ENCODE measurements around the gene KCNE3. TPM values are rescaled to one million over a fixed set of nuclear protein-coding genes. Genes with fewer than 3 reads are reported as not detected.

The KCNE3 gene
- total and polyA plus RNA-seq, 12 donors, result 1.1 to 23.2 (median 7.7) TPM

DNA sequence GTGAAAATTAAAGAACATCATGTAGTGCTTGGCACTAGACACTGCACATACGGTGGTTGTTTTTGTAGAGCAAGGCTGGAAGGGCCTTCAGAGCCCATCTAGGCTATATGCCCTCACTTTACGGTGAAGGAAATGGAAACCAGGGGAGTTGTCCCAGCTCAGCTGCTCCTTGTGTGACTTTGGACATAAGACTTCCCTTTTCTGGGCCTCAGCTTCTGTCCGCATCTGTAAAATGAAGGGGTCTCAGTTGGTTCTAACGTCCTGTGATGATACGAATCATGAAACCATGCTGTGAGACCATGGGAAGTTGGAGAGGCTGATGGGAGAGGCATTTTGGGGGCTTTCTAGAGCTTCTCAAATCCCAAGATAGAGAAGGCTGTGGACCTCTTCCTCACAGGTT, 4.7 kb downstream of the KCNE3 start:
- Histone ChIP-seq H3K9me3 (replicated peaks in 1 of 3) (no peaks in the 10 kb centered on the region), H3K4me1 (replicated peaks in 1 of 2) (peaks cover 9 to 11% of the 10 kb centered on the region in 2 donors), H3K4me3 (no peak overlapping the region), H3K36me3 (replicated peaks in 1 of 2) (no peaks in the 10 kb centered on the region), H3K27me3 (no peaks in the 10 kb centered on the region), H3K27ac (peak overlapping the region in 3 of 5 donors; percentile 29 to 73 (median 69))
- WGBS, 4 donors, result 72 to 90% (median 77%) methylated on average over 5 of the region's 5 CpGs
- TF ChIP-seq POLR2A (IDR thresholded peaks at IDR 0.05) (no peak), CTCF (IDR thresholded peaks at IDR 0.05) (no peak)
- peak in 1 of 7 donors; percentile 38 for DNase-seq
- intact Hi-C loops (cut with DNase I), result no loop called here

DNA sequence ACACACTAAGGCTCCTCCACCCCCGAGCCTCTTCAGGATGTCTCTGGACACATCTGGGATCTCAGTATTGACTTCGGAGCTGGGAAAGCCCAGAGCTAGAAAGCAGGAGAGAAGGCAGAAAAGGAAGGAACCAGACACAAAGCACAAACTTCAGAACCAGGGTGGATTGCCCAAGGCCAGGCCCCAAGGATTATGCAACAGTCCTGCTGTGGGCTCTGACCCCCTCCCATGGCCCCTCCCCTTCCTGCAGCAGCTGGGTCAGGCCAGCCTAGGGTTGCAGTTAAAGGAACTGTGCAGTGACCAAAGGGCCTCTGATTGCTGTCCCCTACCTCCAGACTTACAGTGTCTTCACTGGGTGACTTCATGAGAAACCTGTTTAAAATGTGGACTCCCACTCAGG, 5.3 kb downstream of the KCNE3 start:
- intact Hi-C loops (cut with DNase I), result no loop called here
- H3K27ac ChIP-seq, result peak overlapping the region in 4 of 5 donors; percentile 26 to 73 (median 49)
- WGBS, 4 donors, result 46 to 59% (median 48%) methylated on average over 2 of the region's 2 CpGs
- H3K27me3 ChIP-seq, result no peaks in the 10 kb centered on the region
- no peaks in the 10 kb centered on the region for H3K9me3 ChIP-seq (replicated peaks in 1 of 3)
- H3K4me3 ChIP-seq, result peak overlapping the region in 1 of 4 donors; percentile 14
- DNase-seq, result peak; percentile 63 to 88 (median 82)
- no peaks in the 10 kb centered on the region for H3K36me3 ChIP-seq (replicated peaks in 1 of 2)
- TF ChIP-seq CTCF (IDR thresholded peaks at IDR 0.05), result no peak
- TF ChIP-seq POLR2A (IDR thresholded peaks at IDR 0.05), result no peak
- peaks cover 9 to 11% of the 10 kb centered on the region in 2 donors for H3K4me1 ChIP-seq (replicated peaks in 1 of 2)

DNA sequence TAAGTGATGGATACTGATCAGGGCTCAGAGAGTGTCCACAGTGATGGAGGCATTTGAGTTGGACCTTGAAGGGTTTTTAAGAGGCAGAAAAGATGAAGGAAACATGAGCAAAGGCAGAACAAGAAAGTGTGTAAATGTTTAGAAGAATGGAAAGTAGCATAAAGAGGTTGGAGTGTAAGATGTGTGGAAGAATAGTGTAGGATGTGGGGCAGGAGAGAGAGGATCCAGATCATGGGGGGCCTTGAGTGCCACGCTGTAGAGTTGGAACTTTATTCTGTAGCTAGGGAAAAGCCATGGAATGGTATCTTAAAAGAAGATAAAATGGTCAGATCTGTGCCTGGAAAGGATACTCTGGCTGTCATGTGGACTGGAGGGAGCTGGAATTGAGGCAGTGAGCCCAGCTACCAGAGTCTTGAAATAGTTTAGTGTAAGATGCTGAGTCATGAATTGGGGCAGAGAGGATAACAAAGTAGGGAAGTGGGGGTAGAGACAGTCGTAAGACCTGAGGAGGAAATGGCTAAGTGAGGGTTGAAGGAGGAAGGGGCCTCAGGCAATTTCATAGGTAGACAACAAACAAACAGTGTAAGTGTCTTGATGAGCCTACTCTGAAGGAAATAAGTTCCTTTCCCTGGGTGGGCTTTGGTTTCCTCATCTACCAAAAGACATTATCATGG, 6.7 kb downstream of the KCNE3 start:
- peak overlapping the region in 3 of 5 donors; percentile 26 to 73 (median 45) for H3K27ac ChIP-seq
- TF ChIP-seq POLR2A (IDR thresholded peaks at IDR 0.05), result no peak
- TF ChIP-seq CTCF (IDR thresholded peaks at IDR 0.05), result no peak
- no peaks in the 10 kb centered on the region for H3K27me3 ChIP-seq
- WGBS, 4 donors, result 74 to 83% (median 79%) methylated on average over 2 of the region's 2 CpGs
- no peaks in the 10 kb centered on the region for H3K36me3 ChIP-seq (replicated peaks in 1 of 2)
- DNase-seq, result peak in 1 of 7 donors; percentile 49
- H3K9me3 ChIP-seq (replicated peaks in 1 of 3), result no peaks in the 10 kb centered on the region
- intact Hi-C loops (cut with DNase I), result no loop called here
- peaks cover 9 to 11% of the 10 kb centered on the region in 2 donors for H3K4me1 ChIP-seq (replicated peaks in 1 of 2)
- peak overlapping the region in 1 of 4 donors; percentile 14 for H3K4me3 ChIP-seq

DNA sequence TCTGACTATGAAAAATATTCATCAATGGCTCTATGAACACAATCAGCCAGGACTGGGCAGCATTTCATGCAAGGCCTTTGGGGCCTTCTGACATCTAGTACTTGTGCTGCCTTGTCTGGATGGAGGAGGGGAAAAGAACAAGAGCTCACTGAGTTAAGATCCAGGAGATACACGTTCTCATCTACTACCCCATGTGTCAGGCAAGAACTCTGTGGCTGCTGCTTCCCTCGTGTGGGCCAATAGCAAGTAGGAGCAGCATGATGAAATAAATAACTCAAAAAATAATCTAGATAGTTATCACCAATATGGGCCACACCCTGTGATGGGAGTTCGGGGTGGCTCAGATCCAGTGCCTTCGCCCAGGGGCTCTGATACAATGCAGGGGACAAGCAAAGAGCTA, 7.3 kb downstream of the KCNE3 start:
- intact Hi-C loops (cut with DNase I), result no loop called here
- peaks cover 9 to 11% of the 10 kb centered on the region in 2 donors for H3K4me1 ChIP-seq (replicated peaks in 1 of 2)
- H3K4me3 ChIP-seq, result no peak overlapping the region
- no peaks in the 10 kb centered on the region for H3K27me3 ChIP-seq
- H3K9me3 ChIP-seq (replicated peaks in 1 of 3), result no peaks in the 10 kb centered on the region
- DNase-seq, result peak in 1 of 7 donors; percentile 23
- TF ChIP-seq POLR2A (IDR thresholded peaks at IDR 0.05) (no peak), CTCF (IDR thresholded peaks at IDR 0.05) (no peak)
- H3K36me3 ChIP-seq (replicated peaks in 1 of 2), result no peaks in the 10 kb centered on the region
- 78 to 84% (median 80%) methylated on average over 4 of the region's 4 CpGs for whole genome bisulfite sequencing, 4 donors
- H3K27ac ChIP-seq, result no peak overlapping the region
